ENCODE results near the gene BBX. TPM values are rescaled to one million over a fixed set of nuclear protein-coding genes. Genes with fewer than 3 reads are reported as not detected.

BBX gene
- total and polyA plus RNA-seq, 2 of the 13 experiments (the other 11 are each of a cell fraction or from before 2014, with no cell fraction given): 13.7 to 23.2 TPM

DNA sequence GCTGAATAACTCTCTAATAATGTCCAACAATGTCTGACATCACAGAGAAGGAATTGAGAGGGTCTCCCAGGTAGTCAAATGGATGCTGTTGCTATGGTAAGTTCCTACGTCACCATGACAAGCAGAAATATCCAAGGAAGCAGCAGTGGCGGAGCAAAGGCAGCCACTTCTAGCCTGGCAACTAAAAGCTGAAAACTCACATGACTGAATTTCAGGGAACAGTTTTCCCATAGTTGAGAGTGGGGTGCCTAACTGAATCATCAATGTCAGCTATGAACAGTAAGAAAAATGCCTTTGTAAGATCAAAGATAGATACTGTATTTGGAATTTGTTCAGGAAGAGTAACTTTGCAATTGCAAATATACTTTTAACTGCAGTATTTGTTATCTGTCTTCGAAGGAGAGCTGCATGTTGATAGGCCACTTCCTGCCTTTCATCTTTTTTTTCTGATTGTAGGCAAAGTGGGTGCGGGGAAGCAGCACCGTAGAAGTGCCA is 161.7 kb downstream of the BBX start (continued):
- TF ChIP-seq, protein P1, sequence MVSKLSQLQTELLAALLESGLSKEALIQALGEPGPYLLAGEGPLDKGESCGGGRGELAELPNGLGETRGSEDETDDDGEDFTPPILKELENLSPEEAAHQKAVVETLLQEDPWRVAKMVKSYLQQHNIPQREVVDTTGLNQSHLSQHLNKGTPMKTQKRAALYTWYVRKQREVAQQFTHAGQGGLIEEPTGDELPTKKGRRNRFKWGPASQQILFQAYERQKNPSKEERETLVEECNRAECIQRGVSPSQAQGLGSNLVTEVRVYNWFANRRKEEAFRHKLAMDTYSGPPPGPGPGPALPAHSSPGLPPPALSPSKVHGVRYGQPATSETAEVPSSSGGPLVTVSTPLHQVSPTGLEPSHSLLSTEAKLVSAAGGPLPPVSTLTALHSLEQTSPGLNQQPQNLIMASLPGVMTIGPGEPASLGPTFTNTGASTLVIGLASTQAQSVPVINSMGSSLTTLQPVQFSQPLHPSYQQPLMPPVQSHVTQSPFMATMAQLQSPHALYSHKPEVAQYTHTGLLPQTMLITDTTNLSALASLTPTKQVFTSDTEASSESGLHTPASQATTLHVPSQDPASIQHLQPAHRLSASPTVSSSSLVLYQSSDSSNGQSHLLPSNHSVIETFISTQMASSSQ (IDR thresholded peaks at IDR 0.05; ENCODE audit: low read depth): peak; percentile 61; the same call in 1 of the 2 replicates
- TF ChIP-seq, protein P1 (CRISPR knock-in tag; IDR thresholded peaks at IDR 0.05; ENCODE audit: borderline replicate concordance): peak; percentile 84; the same call in 1 of the 2 replicates
- TF ChIP-seq SMYD3 (CRISPR knock-in tag; IDR thresholded peaks at IDR 0.05): no peak
- no peak for TF ChIP-seq ZNF670 (CRISPR knock-in tag; IDR thresholded peaks at IDR 0.05; ENCODE audit: borderline replicate concordance)
- no peak for TF ChIP-seq ZFP37 (CRISPR knock-in tag; IDR thresholded peaks at IDR 0.05; ENCODE audit: borderline replicate concordance)
- TF ChIP-seq SP5 (CRISPR knock-in tag; IDR thresholded peaks at IDR 0.05; ENCODE audit: borderline replicate concordance, low read depth): 0 out of 2 replicates have a peak, but pooled peaks have one; percentile 30
- TF ChIP-seq ZNF564 (CRISPR knock-in tag; IDR thresholded peaks at IDR 0.05): no peak
- TF ChIP-seq TAF15 (IDR thresholded peaks at IDR 0.05; ENCODE audit: low read depth, low read length, poor library complexity, severe bottlenecking): no peak
- peak; percentile 47; the same call in 1 of the 2 replicates for TF ChIP-seq FOXO1 (CRISPR knock-in tag; IDR thresholded peaks at IDR 0.05)
- TF ChIP-seq, protein P2, sequence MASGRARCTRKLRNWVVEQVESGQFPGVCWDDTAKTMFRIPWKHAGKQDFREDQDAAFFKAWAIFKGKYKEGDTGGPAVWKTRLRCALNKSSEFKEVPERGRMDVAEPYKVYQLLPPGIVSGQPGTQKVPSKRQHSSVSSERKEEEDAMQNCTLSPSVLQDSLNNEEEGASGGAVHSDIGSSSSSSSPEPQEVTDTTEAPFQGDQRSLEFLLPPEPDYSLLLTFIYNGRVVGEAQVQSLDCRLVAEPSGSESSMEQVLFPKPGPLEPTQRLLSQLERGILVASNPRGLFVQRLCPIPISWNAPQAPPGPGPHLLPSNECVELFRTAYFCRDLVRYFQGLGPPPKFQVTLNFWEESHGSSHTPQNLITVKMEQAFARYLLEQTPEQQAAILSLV (CRISPR knock-in tag; IDR thresholded peaks at IDR 0.05; ENCODE audit: borderline replicate concordance): no peak
- TF ChIP-seq, protein P3, sequence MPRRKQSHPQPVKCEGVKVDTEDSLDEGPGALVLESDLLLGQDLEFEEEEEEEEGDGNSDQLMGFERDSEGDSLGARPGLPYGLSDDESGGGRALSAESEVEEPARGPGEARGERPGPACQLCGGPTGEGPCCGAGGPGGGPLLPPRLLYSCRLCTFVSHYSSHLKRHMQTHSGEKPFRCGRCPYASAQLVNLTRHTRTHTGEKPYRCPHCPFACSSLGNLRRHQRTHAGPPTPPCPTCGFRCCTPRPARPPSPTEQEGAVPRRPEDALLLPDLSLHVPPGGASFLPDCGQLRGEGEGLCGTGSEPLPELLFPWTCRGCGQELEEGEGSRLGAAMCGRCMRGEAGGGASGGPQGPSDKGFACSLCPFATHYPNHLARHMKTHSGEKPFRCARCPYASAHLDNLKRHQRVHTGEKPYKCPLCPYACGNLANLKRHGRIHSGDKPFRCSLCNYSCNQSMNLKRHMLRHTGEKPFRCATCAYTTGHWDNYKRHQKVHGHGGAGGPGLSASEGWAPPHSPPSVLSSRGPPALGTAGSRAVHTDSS (CRISPR knock-in tag; conservative IDR thresholded peaks at IDR 0.05): no peak
- TF ChIP-seq HDAC1 (CRISPR knock-in tag; IDR thresholded peaks at IDR 0.05): peak; percentile 49; the same call in 1 of the 2 replicates
- TF ChIP-seq SKI (IDR thresholded peaks at IDR 0.05; ENCODE audit: partially characterized antibody): no peak
- TF ChIP-seq MBNL3 (CRISPR knock-in tag; conservative IDR thresholded peaks at IDR 0.05): no peak
- no peak for TF ChIP-seq U2AF2 (IDR thresholded peaks at IDR 0.05; ENCODE audit: low read depth, low read length)
- peak; percentile 66; the same call in 1 of the 2 replicates for TF ChIP-seq MIER3 (CRISPR knock-in tag; IDR thresholded peaks at IDR 0.05; ENCODE audit: borderline replicate concordance)
- TF ChIP-seq ZNF251 (CRISPR knock-in tag; IDR thresholded peaks at IDR 0.05): no peak
- TF ChIP-seq ZNF737 (CRISPR knock-in tag; IDR thresholded peaks at IDR 0.05; ENCODE audit: borderline replicate concordance): no peak
- TF ChIP-seq, protein P4, sequence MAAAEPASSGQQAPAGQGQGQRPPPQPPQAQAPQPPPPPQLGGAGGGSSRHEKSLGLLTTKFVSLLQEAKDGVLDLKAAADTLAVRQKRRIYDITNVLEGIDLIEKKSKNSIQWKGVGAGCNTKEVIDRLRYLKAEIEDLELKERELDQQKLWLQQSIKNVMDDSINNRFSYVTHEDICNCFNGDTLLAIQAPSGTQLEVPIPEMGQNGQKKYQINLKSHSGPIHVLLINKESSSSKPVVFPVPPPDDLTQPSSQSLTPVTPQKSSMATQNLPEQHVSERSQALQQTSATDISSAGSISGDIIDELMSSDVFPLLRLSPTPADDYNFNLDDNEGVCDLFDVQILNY (CRISPR knock-in tag; conservative IDR thresholded peaks at IDR 0.05): no peak
- TF ChIP-seq, protein P5, sequence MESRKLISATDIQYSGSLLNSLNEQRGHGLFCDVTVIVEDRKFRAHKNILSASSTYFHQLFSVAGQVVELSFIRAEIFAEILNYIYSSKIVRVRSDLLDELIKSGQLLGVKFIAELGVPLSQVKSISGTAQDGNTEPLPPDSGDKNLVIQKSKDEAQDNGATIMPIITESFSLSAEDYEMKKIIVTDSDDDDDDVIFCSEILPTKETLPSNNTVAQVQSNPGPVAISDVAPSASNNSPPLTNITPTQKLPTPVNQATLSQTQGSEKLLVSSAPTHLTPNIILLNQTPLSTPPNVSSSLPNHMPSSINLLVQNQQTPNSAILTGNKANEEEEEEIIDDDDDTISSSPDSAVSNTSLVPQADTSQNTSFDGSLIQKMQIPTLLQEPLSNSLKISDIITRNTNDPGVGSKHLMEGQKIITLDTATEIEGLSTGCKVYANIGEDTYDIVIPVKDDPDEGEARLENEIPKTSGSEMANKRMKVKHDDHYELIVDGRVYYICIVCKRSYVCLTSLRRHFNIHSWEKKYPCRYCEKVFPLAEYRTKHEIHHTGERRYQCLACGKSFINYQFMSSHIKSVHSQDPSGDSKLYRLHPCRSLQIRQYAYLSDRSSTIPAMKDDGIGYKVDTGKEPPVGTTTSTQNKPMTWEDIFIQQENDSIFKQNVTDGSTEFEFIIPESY (CRISPR knock-in tag; IDR thresholded peaks at IDR 0.05): no peak
- peak; percentile 65 for TF ChIP-seq ZNF792 (CRISPR knock-in tag; IDR thresholded peaks at IDR 0.05)
- peak; percentile 97 for TF ChIP-seq TCF7 (IDR thresholded peaks at IDR 0.05; ENCODE audit: low read depth)
